AG10803 (cell line): ENCODE results near the gene EIF5.
A peak's percentile ranks its signal among the peaks of the same experiment; 100 is the strongest.

Experiments
- DNase-seq: peaks from one replicate; pipeline ENCODE4 v3.0.0; 2010; ENCODE audit warnings: low read depth
- H3K4me3 ChIP-seq: 2 replicates; pipeline ENCODE4 v1.5.1; 2011; ENCODE audit warnings: mild to moderate bottlenecking, low read length, control low read depth
- TF ChIP-seq, protein P1 (sequence below): conservative IDR thresholded peaks from 2 replicates; pipeline ENCODE4 v1.5.1; 2011; ENCODE audit warnings: mild to moderate bottlenecking, low read length, control low read depth, inconsistent platforms

Gene EIF5

DNA sequence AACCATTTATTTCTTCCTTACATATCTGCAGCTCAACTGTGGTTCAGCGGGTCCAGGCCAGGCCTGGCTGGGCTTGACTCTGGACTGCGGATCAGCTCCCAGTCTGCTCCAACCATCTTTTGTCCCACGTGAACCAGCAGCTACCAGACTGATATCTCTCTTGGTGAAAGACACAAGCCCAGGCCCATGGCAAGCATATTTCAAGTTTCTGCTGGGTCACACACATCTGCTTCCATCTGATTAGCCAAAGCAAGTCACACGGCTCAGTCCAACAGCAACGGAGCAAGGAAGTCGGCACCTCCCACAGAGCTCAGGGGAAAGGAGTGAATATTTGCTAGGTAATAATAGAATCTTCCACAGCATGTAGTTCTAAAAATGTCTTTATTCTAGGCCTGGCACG is 26.5 kb downstream of the EIF5 start:
- TF ChIP-seq, protein P1, sequence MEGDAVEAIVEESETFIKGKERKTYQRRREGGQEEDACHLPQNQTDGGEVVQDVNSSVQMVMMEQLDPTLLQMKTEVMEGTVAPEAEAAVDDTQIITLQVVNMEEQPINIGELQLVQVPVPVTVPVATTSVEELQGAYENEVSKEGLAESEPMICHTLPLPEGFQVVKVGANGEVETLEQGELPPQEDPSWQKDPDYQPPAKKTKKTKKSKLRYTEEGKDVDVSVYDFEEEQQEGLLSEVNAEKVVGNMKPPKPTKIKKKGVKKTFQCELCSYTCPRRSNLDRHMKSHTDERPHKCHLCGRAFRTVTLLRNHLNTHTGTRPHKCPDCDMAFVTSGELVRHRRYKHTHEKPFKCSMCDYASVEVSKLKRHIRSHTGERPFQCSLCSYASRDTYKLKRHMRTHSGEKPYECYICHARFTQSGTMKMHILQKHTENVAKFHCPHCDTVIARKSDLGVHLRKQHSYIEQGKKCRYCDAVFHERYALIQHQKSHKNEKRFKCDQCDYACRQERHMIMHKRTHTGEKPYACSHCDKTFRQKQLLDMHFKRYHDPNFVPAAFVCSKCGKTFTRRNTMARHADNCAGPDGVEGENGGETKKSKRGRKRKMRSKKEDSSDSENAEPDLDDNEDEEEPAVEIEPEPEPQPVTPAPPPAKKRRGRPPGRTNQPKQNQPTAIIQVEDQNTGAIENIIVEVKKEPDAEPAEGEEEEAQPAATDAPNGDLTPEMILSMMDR, result no peak
- DNase-seq, result no peak
- no peak overlapping the region for H3K4me3 ChIP-seq

- TF ChIP-seq, protein P1, result no peak
- no peak overlapping the region for H3K4me3 ChIP-seq
- peak; percentile 93 for DNase-seq
These were observed 27.8 kb downstream of the EIF5 start for GRCh38 chr14:103361867-103362266.

DNA sequence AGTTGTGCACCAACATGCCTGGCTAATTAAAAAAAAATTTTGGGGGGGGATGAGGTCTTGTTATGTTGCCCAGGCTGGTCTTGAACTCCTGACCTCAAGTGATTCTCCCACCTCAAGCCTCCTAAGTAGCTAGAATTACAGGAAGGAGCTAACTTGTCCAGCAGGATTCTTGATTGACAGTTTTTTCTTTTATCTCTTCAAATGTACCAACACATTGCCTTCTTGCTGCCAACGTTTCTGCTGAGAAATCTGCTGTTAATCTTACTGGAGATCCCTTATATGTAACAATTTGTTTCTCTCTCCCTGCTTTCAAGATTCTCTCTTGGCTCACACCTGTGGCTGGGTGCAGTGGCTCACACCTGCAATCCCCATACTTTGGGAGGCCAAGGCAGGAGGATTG is 28.7 kb downstream of the EIF5 start:
- no peak overlapping the region for H3K4me3 ChIP-seq
- DNase-seq, result no peak
- TF ChIP-seq, protein P1, result no peak

DNA sequence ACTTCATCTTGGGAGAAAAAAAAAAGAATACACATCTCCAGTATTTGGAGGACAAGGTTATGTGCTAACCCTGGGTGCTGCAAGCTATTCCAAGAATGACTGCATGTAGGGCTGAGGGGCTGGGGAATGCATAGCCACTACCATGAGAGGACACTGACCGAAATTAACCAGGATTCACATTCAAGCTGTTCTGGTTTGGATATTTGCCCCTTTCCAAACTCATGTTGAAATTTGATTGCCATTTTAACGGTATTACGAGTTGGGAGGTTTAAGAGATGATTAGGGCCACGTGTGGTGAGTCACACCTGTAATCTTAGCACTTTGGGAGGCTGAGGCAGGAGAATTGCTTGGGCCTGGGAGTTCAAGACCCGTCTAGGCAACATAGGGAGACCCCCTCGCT is 32.7 kb downstream of the EIF5 start:
- no peak overlapping the region for H3K4me3 ChIP-seq
- TF ChIP-seq, protein P1, result no peak
- DNase-seq, result peak; percentile 46

GRCh38 chr14:103367995-103368394 is 34.0 kb downstream of the EIF5 start:
- no peak overlapping the region for H3K4me3 ChIP-seq
- TF ChIP-seq, protein P1, result no peak
- DNase-seq, result peak; percentile 58

DNA sequence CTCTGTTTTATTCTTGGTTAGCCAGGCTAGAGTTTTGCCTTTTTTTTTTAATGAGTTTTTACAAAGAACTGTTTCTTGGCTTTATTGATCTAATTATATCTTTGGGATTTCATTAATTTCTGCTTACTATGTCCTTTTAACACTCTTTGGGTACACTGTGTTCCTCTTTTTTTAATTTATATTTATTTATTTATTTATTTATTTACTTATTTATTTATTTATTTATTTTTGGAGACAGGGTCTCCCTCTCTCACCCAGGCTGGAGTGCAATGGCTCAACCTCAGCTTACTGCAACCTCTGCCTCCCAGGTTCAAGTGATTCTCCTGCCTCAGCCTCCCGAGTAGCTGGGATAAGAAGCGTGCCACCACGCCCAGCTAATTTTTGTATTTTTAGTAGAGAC is 36.0 kb downstream of the EIF5 start:
- H3K4me3 ChIP-seq, result no peak overlapping the region
- no peak for DNase-seq
- TF ChIP-seq, protein P1, result no peak

DNA sequence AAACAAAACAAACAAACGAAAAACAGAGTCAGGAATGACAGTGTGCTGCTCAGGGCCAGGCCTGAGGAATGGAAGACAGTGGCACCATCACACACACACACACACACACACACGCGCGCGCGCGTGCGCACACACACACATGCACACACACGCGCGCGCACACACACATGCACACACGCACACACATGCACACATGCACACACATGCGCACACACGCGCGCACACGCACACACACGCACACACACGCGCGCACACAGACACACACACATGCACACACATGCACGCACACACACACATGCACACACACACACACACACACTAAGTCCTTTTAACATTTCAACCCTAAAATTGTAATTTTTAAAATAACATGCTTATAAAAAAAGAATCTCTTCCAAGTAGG is 38.0 kb downstream of the EIF5 start:
- TF ChIP-seq, protein P1, result no peak
- H3K4me3 ChIP-seq, result no peak overlapping the region
- DNase-seq, result no peak
